Effector memory CD8-positive, alpha-beta T cell (primary cell): ENCODE data around the gene APOF.
"Not testable (repeated sequence)": the region's sequence is repeated elsewhere in the genome, so short reads cannot be mapped to it uniquely, and the experiment has no call there.

Source experiments
- ATAC-seq: fragments of 150-1000 bp; cut with Tn5 transposase; replicated peaks from 2 replicates; pipeline ENCODE4 v1.10.0; 2021; ENCODE audit warnings: mild to moderate bottlenecking, moderate library complexity
- DNase-seq, 3 experiments: peaks; one replicate each; pipeline ENCODE4 v3.0.0; 2021
- H3K27ac Mint-ChIP-seq, 2 donors: one replicate each; pipeline ENCODE4 v1.8.0; 2022; ENCODE audit warnings: mild to moderate bottlenecking in 2 of 2, mixed read lengths in 2 of 2, moderate library complexity in 2 of 2
- H3K27me3 Mint-ChIP-seq, 2 donors: one replicate each; pipeline ENCODE4 v1.8.0; 2022; ENCODE audit warnings: mixed read lengths in 2 of 2
- H3K36me3 Mint-ChIP-seq: one replicate; pipeline ENCODE4 v1.8.0; 2022; ENCODE audit warnings: mild to moderate bottlenecking, moderate library complexity, mixed read lengths; ENCODE audit not compliant: insufficient read depth
- H3K4me1 Mint-ChIP-seq, 2 donors: one replicate each; pipeline ENCODE4 v1.8.0; 2022; ENCODE audit warnings: low read depth in 2 of 2, mixed read lengths in 2 of 2
- H3K4me3 Mint-ChIP-seq, 2 donors: one replicate each; pipeline ENCODE4 v1.8.0; 2022; ENCODE audit warnings: mild to moderate bottlenecking in 2 of 2, mixed read lengths in 2 of 2, moderate library complexity in 2 of 2
- H3K9me3 Mint-ChIP-seq, 2 donors: one replicate each; pipeline ENCODE4 v1.8.0; 2022; ENCODE audit warnings: mixed read lengths in 2 of 2
- total RNA-seq, 9 experiments: gene quantifications; one replicate each; lab custom pipeline; 2026; lab: John Stamatoyannopoulos, UW

APOF gene, protein sequence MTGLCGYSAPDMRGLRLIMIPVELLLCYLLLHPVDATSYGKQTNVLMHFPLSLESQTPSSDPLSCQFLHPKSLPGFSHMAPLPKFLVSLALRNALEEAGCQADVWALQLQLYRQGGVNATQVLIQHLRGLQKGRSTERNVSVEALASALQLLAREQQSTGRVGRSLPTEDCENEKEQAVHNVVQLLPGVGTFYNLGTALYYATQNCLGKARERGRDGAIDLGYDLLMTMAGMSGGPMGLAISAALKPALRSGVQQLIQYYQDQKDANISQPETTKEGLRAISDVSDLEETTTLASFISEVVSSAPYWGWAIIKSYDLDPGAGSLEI
- total RNA-seq, result 0 to 0.11 (median 0) reads per million in 9 experiments

DNA sequence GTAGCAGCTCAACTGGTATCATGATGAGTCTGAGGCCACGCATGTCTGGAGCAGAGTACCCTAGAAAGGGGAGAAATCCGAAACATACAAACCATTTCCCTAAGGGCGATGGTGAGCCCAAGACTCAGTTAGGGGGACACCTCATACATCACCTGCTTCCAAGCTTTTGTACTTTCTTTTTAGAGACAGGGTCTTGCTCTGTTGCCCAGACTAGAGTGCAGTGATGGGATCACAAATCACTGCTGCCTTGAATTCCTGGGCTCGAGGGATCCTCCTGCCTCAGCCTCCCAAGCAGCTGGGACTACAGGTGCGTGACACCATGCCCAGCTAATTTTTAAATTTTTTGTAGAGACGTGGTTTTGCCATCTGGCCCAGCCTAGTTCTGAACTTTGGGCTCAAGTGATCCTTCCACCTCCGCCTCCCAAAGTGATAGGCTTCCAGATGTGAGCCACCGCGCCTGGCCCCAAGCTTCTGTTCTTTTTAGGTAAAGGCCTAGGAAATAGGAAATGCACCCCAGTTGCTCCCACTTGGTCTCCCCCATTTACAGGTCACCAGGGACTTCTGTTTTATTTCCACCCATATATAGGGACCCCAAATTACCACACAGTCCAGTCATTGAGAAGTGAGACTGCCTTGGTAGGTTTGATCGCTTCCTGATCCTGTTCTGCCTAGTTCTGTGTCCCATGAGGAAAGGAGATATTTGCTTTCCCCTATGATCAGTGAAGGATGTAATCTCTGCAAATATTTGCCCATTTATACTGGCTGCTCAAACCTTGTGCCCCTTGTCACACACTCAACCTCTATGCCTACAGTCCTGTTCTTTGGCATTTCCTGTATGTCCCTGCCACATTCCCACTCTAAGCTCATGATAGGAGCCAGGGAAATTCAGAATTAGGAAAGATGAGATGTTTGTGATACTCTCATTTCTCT, at the start of gene APOF:
Gene APOF, minus strand, starts transcription at position 728 of the 930 bp plus-strand sequence. Its CDS starts 112 bp downstream, at position 616.
- DNase-seq, result no peak
- H3K4me1 Mint-ChIP-seq, result peaks cover 9 to 10% of the 10 kb centered on the region in 2 donors
- no peak for ATAC-seq
- peak within 1 kb of the TSS in 1 of 2 donors; percentile 91 for H3K27ac Mint-ChIP-seq
- H3K36me3 Mint-ChIP-seq, result peaks cover 24% of the 10 kb centered on the region
- no peaks in the 10 kb centered on the region for H3K9me3 Mint-ChIP-seq
- peak within 1 kb of the TSS; percentile 85 to 97 for H3K4me3 Mint-ChIP-seq
- H3K27me3 Mint-ChIP-seq, result peaks cover 0 to 6% of the 10 kb centered on the region in 2 donors

DNA sequence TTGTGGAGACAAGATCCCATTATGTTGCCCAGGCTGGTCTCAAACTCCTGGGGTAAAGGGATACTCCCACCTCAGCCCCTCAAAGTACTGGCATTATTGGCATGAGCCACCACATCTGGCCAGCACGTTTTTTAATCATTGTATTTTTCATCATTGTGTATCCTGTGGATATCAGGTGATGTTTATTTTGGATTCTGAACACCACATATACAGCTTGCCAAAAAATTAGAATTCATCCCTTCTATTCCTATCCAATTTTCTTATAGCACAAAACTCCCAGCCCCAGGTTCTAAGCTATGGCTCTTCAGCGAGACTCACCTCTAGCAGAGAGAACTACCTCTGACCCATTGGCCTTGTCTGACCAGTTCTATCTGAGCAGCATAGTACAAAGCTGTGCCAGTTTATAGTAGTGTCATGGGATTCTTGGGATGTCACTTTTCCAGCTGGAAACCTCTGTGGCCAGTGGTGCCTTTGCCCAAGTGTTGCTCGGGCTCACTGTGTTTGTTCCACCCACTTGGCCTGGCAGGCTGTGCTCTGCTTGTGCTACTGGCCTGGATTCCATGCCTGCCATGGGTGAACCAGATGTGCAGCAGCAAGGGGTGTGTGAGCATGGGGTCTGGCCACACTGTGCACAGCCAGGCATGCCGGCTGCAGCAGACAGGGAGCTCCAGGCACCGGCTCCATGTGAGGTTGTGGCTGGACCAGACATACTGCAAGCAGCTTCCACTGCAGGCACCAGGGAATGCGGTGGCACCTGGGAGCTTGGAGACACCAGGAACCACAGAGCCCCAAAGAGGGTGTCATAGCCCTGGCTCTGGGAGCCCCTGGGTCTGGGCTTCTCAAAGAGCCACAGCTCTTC, 49.4 kb upstream of the APOF start:
- Mint-ChIP-seq H3K4me1 (no peaks in the 10 kb centered on the region), H3K27me3 (no peaks in the 10 kb centered on the region), H3K27ac (no peak overlapping the region), H3K36me3 (no peaks in the 10 kb centered on the region), H3K9me3 (no peaks in the 10 kb centered on the region), H3K4me3 (no peak overlapping the region)
- ATAC-seq (no peak), DNase-seq (no peak)

DNA sequence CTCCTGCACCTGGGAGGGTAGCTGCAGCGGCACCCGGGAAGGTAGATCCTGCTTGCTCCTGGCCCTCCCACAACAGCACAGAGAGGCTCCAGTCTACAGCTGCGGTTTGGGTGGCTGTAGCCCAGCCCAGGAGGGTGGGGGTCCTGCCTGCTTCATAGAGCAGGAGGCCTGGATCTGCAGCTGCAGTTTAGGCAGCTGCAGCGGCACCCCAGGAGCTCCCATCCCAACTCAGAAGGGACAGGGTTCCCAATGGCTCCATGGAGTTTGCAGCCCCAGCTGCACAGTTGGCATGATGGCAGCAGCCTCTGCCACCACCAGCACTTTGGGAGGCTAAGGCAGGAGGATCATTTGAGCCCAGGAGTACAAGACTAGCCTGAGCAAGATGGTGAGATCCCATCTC, 48.1 kb upstream of the APOF start:
- Mint-ChIP-seq H3K36me3 (no peaks in the 10 kb centered on the region), H3K27me3 (no peaks in the 10 kb centered on the region), H3K4me3 (no peak overlapping the region), H3K27ac (no peak overlapping the region), H3K9me3 (no peaks in the 10 kb centered on the region), H3K4me1 (no peaks in the 10 kb centered on the region)
- DNase-seq (no peak), ATAC-seq (no peak)

DNA sequence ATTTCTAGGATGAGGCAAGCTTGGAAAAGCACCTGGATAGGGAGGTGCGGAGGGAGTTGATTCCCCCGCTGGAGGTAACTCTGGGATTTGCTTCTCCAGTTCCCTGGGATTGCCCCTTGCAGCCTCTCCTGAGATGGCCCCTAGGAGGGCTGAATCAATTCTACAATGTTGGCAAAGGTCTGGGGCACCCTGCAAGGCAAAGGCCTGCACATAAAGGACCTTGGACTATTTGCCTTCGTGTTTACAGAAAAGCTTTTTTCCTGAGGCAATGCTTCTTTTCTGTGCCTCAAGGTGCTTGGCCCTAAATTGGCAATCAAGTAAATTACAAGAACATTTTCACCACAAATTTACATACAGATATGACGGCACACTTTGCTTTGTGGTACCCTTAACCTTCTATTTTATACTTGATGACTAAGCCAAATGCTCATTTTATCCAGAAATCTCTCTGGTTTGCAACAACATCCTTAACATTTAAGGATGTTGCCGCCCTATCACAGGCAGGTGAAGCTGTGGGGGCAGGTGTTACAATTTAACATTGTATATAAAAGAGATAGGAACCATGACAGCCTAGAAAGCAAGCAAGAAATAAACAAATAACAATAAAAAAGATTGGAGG, 46.3 kb upstream of the APOF start:
- DNase-seq, result no peak
- Mint-ChIP-seq H3K27me3 (no peaks in the 10 kb centered on the region), H3K27ac (no peak overlapping the region), H3K36me3 (no peaks in the 10 kb centered on the region), H3K4me1 (no peaks in the 10 kb centered on the region), H3K9me3 (no peaks in the 10 kb centered on the region), H3K4me3 (no peak overlapping the region)
- ATAC-seq, result no peak

DNA sequence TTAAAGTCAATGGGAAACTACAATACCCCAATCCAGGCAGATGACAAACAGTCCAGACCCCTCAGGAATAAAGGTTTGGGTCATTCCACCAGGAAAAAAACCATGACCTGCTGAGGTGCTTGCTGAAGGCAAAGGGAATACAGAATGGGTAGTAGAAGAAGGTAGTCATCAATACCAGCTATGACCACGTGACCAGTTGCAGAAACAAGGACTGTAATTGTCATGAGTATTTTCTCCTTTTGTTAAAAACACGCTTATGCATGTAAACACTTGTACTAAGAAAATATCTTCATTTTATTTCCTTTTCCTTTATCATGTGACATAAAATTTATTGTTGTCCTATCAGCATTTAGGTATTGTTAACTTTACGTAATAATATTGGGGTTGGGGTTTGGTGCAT, 41.6 kb upstream of the APOF start:
- not testable (repeated sequence) for H3K27ac Mint-ChIP-seq, H3K9me3 Mint-ChIP-seq, H3K4me1 Mint-ChIP-seq, ATAC-seq, H3K4me3 Mint-ChIP-seq, H3K27me3 Mint-ChIP-seq, H3K36me3 Mint-ChIP-seq, DNase-seq

DNA sequence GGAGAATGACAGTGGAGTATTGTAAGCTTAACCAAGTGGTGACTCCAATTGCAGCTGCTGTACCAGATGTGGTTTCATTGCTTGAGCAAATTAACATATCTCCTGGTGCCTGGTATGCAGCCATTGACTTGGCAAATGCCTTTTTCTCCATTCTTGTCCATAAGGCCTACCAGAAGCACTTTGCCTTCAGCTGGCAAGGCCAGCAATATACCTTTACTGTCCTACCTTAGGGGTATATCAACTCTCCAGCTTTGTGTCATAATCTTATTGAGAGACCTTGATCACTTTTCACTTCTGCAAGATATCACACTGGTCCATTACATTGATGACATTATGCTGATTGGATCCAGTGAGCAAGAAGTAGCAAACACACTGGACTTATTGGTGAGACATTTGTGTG, 39.0 kb upstream of the APOF start:
- peaks cover 0 to 11% of the 10 kb centered on the region in 2 donors for H3K9me3 Mint-ChIP-seq
- H3K27me3 Mint-ChIP-seq, ATAC-seq, H3K36me3 Mint-ChIP-seq, DNase-seq, H3K4me3 Mint-ChIP-seq, H3K4me1 Mint-ChIP-seq, H3K27ac Mint-ChIP-seq: not testable (repeated sequence)

DNA sequence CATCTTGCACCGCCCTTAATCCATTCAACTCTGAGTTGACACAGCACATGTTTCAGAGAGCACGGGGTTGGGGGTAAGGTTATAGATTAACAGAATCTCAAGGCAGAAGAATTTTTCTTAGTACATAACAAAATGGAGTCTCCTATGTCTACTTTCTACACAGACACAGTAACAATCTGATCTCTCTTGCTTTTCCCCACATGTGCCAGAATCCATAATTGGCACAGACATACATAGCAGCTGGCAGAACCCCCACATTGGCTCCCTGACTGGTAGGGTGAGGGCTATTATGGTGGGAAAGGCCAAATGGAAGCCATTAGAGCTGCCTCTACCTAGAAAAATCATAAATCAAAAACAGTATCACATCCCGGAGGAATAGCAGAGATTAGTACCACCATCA, 38.5 kb upstream of the APOF start:
- H3K27ac Mint-ChIP-seq, H3K36me3 Mint-ChIP-seq, ATAC-seq, H3K27me3 Mint-ChIP-seq, H3K4me3 Mint-ChIP-seq, H3K4me1 Mint-ChIP-seq, DNase-seq: not testable (repeated sequence)
- peaks cover 0 to 11% of the 10 kb centered on the region in 2 donors for H3K9me3 Mint-ChIP-seq

DNA sequence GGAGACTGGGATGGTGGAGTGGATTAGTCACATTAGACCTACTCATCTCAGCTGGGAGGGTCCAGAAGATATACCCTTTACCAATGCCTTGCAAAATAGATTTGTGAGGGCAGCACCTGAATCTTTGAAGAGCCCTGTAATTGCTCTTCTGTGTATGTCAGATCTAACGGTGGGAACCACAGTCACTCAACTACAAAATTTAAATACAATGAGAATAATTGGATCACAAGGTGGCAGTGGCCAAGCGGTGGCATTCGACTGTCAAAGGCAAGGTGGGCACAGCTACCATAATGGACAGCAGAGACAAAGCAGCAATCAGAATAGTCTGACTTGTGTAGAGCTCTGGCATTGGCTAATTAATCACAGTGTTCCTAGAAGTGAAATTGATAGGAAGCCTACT, 36.8 kb upstream of the APOF start:
- peaks cover 0 to 11% of the 10 kb centered on the region in 2 donors for H3K9me3 Mint-ChIP-seq
- not testable (repeated sequence) for H3K4me3 Mint-ChIP-seq, H3K27me3 Mint-ChIP-seq, H3K36me3 Mint-ChIP-seq, H3K27ac Mint-ChIP-seq, DNase-seq, ATAC-seq, H3K4me1 Mint-ChIP-seq

DNA sequence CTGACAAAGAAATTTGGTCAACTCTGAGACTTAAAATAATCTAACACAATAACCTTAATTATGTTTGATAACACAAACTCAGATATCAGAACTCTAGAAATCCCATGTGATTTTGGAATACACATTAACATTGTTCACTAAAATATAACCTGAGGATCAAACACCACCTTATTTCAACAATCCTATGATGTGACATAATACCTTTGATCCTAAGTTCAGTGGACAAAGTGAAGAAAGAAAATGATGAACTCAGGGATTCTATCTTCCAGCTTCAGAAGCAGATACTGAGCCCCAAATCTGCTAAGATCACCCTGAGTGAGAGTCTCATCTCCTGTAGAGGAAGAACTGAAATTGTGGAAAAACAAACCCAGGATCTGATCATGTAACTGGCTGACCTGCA, 35.7 kb upstream of the APOF start:
- Mint-ChIP-seq H3K9me3 (peaks cover 0 to 11% of the 10 kb centered on the region in 2 donors), H3K27ac (no peak overlapping the region), H3K27me3 (no peaks in the 10 kb centered on the region), H3K36me3 (no peaks in the 10 kb centered on the region), H3K4me3 (no peak overlapping the region), H3K4me1 (no peaks in the 10 kb centered on the region)
- ATAC-seq (no peak), DNase-seq (no peak)

DNA sequence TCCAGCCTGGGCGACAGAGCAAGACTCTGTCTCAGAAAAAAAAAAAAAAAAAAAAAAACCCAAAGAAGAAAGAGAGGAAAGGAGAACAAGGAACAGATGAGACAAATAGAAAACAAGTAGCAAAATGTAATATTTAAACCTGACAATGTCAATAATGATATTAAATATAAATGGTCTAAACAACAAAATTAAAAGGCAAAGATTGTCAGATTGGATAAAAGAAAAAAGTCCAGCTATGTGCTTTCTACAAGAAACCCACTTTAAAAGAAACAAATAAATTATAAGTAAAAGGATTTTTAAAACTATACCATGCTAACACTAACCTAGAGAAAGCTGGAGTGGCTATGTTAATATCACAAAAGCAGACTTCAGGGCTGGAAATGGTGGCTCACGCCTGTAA, 29.7 kb upstream of the APOF start:
- no peak overlapping the region for H3K27ac Mint-ChIP-seq
- no peaks in the 10 kb centered on the region for H3K9me3 Mint-ChIP-seq
- no peaks in the 10 kb centered on the region for H3K36me3 Mint-ChIP-seq
- ATAC-seq (no peak), DNase-seq (no peak)
- H3K4me3 Mint-ChIP-seq, result no peak overlapping the region
- no peaks in the 10 kb centered on the region for H3K27me3 Mint-ChIP-seq
- H3K4me1 Mint-ChIP-seq, result no peaks in the 10 kb centered on the region

DNA sequence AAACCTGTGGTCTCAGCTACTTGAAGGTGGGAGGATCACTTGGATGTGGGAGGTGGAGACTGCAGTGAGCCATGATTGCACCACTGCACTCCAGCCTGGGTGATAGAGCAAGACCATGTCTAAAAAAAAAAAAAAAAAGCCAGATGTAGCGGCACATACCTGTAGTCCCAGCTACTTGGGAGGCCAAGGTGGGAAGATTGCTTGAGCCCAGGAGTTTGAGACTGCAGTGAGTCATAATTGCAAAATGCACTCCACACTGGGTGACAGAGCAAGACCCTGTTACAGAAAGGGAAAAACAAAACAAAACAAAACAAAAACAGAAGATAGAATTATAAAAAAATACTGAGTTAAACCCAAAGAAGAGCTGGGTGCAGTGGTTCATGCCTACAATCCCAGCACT, 29.1 kb upstream of the APOF start:
- H3K27ac Mint-ChIP-seq, result no peak overlapping the region
- no peaks in the 10 kb centered on the region for H3K27me3 Mint-ChIP-seq
- H3K4me1 Mint-ChIP-seq, result no peaks in the 10 kb centered on the region
- H3K9me3 Mint-ChIP-seq, result no peaks in the 10 kb centered on the region
- H3K36me3 Mint-ChIP-seq, result no peaks in the 10 kb centered on the region
- DNase-seq (no peak), ATAC-seq (no peak)
- no peak overlapping the region for H3K4me3 Mint-ChIP-seq

DNA sequence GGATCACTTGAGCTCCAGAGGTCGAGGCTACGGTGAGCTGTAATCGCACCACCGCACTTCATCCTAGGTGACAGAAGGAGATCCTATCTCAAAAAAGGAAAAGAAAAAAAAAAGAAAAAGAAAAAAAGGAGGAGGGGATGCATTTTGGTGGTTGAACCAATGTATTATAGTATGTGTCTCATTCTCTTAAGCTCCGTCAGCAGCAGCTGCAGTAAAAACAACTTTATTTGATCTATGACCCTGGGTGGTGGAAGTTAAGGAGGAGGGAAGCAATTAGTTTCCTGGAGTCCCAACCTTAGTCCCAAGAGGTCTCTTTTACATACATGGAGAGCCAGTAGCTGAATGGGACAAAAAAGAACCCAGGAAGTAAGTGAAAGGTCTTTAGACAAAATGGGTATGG, 26.8 kb upstream of the APOF start:
- H3K4me1 Mint-ChIP-seq, result no peaks in the 10 kb centered on the region
- no peaks in the 10 kb centered on the region for H3K9me3 Mint-ChIP-seq
- no peak overlapping the region for H3K4me3 Mint-ChIP-seq
- H3K27ac Mint-ChIP-seq, result no peak overlapping the region
- H3K36me3 Mint-ChIP-seq, result no peaks in the 10 kb centered on the region
- ATAC-seq, result no peak
- H3K27me3 Mint-ChIP-seq, result no peaks in the 10 kb centered on the region
- DNase-seq, result no peak
